Endothelial cell of hepatic sinusoid (primary cell): Measurements from ENCODE around the gene MEIOB.

ENCODE experiments used
- in situ Hi-C: cut with HindIII; loops from 2 replicates; pipeline ENCODE4 v1.10.0; 2017; ENCODE audit warnings: low sequenced_read_pairs

The MEIOB gene

DNA sequence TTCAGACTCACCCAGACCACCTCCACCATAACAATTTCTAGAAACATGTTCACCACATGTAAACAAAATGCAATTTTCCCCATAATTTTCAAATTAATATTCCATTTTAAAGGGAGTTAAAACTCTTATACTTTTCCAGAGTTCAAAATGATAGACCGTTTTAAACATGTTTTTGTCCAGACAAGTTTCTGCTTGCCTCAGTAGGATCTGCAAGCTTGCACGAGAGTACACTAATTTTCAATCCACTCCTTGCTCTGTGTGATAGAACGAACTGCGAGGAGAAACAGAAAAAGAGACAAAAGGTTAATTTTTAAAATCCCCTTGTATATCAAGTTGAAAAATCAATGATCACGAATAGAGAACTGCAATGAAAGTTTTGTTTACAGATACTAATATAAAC is 37.9 kb downstream of the MEIOB start:
- in situ Hi-C loops: no loop called here

DNA sequence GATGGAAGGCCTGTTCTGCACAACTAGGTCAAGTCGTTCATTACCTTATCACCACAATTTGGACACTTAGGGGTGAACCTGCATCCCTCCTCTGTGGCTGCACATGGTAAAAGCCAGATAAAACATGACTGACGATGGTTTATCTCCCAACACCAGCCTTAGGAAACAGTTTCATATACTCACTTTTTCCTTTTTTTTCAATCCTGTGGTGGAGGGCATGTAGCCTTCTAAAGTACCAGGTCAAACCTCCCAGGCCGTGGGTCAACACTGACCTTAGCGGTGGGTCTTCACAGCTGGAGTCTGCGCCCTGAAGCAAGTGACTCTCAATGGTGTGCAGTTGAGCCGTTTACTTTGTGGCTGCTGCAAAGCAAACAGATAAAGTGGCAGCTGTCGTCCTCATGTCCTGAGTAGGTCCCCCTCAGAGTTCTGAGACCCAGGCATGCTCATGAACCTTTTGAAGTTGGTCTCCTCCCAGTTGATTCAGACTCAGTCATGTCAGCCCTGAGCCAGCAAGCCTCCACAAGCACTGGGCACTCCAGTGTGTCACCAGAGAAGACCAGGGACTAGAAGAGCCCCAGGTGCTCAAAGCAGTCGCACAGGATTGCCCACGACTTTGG is 39.0 kb downstream of the MEIOB start:
- in situ Hi-C loops: no loop called here

DNA sequence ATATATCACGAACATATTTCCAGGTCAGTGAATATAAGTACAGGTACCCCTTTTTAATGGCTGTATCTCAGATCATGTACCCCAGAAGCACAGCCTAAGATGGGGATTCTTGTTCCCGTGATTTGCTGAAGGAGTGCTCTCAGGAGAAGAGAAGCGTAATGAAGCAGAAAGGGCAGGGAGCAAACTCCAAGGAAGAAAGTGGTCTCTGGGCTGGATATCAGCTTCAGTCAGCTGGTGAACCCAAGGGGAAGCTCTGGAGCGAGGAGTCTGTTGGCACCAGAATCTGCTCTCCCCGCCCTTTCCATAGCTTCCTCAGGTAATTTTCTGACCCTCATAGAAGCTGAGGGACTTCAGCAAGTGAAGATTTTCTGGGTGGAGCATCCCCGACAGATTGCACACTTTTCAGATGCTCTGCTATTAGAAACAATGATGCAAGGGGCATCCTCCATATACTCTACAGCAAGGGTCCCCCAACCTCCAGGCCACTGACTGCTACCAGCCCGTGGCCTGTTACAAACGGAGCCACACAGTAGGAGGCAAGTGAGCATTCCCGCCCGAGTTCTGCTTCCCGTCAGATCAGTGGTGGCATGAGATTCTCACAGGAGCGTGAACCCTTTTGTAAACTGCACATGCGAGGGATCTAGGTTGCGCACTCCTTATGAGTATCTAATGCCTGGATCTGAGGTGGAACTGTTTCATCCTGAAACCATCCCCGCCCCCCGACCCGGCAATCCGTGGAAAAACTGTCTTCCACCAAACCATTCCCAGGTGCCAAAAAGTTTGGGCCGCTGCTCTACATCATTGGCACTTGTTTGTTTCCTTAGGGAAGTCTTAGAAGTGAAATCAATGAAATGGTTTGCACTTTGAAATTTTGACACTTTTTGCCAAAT is 40.5 kb downstream of the MEIOB start:
- in situ Hi-C loops: no loop called here

DNA sequence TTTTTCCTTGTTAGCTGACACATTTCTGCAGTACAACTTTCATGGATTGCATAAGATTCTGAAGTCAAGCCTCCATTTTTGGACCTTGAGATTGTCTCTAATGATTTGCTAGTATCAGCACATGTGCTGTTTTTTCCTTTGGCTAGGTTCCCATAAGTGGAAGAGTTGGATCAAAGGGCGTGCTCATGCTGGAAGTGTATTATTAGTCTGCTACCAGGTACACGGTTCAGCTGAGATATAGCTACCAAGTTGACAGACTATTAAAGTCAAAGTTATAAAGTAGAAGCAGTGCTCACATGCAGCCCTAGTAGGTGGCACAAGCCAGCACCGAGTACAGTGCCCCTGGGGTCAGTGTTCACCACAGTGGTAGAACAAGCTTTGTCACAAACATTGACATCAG is 41.8 kb downstream of the MEIOB start:
- in situ Hi-C loops: no loop called here

DNA sequence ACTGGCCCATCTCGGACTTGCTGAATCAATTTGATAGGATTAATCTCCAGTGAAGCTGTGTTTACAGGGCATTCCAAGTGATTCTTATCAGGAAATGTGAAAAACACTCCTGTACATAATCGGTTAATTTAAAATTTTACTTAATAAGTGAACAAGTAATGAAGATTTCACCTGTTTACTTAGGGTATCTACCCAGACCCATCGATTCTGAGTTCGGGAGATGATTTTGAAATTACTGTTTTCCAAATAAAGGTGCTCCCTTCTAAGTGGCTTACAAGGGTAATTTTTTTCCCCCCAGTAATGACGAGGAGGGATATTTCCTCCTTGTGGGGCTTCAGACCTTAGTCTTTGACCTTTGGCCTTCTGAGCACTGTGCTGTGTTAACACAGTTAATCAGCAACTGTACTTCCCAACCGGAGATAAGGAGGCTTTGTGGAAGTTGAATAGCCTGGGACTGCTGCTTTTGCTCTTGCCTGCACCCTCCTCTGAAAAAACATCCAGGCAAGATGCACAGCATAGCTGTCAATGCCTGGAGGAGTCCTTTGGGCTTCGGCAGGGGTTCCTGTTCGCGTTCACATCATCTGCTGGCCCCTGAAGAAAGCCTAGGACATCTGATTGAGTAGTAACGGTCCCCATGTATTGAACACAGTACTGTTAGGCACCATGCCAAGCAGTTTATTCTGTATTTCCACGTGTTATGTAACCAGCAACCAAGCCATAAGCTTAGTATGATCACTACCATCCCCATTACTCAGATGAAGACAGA is 43.1 kb downstream of the MEIOB start:
- in situ Hi-C loops: no loop called here

DNA sequence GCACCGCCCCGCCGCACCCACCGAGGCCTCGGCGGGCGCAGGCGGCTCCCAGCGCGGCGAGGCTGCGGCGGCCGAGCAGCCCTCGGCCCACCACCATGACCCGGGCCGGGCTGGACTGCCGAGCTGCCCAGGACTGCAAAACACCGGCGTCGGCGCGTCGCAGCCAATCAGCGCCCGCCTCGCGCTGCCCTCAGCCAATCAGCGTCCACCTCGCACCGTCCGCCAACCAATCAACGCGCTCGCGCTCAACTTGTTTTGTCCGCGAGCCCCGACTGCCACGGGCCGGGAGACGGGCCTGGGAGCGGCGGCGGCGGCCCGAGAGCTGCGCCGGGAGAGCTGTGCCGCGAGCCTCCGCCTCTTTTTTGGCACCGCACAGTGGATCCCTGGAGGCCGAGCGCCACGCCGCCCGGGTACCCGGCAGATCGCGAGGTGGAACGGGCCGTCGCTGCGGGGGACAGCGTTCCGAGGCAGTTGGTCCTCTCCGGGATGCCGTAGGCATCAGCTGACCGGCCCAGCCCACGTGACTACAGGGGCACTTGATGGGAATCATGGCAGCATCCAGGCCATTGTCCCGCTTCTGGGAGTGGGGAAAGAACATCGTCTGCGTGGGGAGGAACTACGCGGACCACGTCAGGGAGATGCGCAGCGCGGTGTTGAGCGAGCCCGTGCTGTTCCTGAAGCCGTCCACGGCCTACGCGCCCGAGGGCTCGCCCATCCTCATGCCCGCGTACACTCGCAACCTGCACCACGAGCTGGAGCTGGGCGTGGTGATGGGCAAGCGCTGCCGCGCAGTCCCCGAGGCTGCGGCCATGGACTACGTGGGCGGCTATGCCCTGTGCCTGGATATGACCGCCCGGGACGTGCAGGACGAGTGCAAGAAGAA is 45.0 kb downstream of the MEIOB start, which contains the start of the genes FAHD1 and HAGH:
Gene FAHD1, plus strand, starts transcription at position 516 of the 883 bp plus-strand sequence. Its CDS starts 33 bp downstream, at position 549.
Gene HAGH, minus strand, starts transcription at position 135 of the 883 bp plus-strand sequence. Its CDS starts 38 bp downstream, at position 97.
- in situ Hi-C loops: no loop called here

DNA sequence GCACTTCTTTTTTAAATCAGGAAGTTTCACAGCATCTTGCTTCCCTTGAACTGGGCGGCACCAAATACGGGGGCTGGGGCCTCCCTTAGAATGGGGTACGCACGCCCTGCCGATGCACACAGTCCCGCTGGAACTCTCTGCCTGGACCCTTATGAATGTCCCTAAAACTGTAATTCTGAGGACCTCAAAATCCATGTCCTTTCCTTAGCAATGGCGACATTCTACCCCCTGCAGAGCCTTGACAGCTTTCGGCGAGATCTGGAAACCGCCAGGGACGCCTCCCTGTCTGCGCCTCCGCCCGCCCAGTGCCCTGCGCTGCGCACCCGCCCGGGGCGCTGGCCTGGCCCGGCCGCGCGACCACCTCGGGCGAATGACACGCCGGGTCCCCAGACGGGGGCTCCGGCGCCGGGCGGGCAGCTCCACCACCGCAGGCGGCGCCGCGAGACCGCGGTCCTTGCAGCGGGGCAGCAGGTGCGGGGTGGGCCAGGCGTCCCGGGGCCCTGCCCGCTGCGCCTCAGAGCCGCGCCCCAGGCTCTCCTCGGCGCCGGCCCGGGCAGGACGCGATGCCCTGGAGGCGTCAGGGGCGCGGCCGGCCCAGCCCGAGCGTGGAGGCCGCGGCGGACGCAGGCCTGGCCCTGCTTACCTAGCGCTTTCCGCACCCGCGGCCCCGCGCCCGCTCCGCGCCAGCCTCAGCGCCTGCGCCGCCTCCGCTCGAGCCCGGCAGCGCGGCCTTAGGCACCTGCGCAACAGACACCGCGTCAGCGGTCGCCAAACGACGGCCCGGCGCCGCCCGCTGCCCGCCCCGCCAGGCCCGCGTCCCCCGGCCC is 45.9 kb downstream of the MEIOB start:
- in situ Hi-C loops: no loop called here

DNA sequence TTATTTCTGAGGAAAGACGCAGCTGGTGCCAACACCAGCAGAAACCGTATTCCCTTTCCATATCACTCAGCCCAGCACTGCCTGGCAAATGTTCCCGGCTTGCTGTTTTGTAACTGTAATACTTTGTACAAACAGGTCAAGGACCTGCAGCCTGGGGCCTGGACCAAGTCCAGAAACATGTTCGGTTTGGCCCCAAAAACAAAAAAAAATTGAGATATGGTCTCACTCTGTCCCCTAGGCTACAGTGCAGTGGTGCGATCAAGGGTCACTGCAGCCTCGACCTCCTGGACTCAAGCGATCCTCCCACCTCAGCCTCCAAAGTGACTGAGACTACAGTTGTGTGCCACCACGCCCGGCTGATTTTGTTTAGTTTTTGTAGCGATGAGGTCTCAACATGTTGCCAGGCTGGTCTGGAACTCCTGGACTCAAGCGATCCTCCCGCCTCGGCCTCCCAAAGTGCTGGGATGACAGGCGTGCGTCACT is 46.5 kb downstream of the MEIOB start:
- in situ Hi-C loops: no loop called here

DNA sequence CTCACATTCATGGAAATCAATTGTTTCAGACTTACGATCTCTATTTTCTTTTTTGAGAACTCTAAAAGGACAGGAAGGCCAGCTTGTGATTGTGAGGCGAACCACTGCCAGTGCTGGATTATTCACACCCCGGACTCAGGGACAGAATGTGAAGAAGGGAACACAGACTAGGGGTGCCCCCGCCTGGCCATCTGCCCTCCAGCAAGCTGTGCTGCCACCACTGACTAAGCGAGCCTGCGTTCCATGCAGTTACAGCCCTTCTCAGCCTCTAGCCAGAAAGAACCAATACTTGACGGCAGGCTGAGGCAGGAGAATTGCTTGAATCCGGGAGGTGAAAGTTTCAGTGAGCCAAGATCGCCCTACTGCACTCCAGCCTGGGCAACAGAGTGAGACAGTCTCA is 48.1 kb downstream of the MEIOB start:
- in situ Hi-C loops: no loop called here

DNA sequence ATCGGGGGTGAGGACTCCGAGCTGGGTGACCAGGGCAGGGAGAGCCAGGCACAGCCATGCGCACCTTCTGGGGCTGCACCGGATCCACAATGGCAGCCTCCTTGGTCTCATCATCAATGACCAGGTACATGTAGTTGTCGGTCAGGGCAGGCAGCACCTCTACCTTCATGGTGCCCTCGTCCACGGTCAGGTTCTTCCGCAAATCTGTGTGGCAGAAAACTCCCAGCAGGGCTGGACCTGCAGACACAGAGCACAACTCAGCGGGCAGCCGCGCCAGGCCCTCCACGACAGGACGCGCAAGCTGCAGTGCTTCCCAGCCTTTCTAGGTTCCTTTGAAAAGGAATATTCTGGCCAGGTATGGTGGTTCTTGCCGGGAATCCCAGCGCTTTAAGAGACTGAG is 49.2 kb downstream of the MEIOB start:
- in situ Hi-C loops: no loop called here

DNA sequence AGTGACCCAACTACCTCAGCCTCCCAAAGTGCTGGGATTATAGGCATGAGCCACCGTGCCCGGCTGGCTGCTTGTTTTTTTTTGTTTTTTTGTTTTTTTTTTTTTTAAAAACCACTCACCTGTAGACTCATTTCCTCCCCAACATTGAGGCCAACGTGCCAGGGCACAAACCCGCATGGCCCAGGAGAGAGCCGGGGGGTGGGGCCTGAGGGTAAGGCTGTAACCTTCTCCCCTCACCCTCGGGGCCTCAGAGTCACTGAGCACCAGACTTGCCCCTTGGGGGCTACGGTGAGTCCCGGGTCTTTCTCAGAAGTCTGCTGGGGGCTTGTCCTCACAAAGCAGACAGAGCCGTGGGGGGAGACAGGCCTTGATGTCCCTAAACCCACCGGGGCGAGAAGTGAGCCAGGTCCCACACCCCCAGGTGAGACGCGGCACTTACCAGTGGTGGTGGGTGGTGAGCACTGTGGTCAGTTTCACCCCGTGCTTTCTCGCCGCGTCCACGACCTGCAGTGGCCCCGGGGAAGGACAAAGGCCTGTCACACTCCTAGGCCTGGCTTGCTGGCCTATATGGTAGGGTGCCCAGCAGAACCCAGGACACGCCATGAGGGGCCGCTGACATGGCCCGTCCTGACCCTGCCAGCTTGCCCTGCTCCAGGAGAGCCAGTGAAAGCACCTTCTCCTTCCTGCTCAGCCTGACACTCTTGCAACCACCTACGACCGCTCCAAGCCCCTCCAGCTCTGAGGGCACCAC is 49.9 kb downstream of the MEIOB start:
- in situ Hi-C loops: no loop called here

DNA sequence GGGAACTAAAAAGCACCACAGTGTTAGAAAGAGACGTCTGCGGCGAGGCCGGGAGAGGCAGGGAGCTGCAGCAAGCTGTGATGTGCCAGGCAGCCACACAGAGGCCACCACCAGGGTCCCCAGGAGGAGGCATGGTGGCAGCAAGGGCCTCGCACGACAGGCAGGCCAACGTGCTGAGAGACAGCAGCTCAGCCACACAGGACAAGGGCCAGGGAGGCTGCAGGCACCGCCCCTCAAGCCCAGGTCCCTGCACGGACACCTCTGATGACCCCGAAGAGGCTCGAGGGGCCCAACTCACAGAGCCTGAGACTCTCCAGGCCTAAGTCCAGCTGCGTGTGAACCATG is 51.0 kb downstream of the MEIOB start:
- in situ Hi-C loops: no loop called here

DNA sequence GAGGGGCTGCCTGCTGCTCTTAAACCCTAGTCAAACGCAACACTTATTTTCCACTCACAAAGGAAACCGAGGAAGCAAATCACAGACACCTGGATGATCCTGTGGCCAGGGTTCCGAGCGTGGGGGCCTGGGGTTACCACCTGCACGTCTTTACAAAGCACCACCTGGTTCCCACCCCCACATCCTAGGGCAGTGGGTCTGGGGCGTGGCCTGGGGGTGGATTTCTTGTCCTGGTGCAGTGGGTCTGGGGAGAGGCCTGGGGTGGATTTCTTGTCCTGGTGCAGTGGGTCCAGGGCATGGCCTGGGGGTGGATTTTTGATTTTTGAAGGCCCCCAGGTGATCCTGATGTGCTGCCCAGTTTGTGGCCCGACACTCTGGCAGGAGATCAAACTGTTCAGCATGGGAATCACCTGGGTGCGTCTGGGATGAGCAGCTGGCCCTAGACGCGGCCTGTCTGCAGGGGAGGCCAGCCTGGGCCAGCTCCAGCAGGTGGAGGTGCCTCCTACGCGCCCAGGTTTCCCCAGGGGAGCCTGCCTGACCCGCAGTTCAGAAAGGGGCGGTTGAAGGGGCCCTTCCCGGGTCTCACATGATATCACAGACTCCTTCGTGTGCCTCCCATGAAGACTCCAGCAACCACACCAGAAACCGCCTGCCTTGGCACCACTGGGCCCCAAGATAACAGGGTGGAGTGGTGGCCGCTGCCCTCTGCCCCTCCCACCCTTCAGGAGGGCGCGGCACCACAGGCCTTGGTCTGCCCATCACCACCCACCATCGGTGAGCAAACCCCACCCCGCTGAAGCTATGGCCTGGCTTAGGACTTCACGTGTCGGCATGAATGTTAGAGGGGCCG is 51.6 kb downstream of the MEIOB start:
- in situ Hi-C loops: no loop called here

DNA sequence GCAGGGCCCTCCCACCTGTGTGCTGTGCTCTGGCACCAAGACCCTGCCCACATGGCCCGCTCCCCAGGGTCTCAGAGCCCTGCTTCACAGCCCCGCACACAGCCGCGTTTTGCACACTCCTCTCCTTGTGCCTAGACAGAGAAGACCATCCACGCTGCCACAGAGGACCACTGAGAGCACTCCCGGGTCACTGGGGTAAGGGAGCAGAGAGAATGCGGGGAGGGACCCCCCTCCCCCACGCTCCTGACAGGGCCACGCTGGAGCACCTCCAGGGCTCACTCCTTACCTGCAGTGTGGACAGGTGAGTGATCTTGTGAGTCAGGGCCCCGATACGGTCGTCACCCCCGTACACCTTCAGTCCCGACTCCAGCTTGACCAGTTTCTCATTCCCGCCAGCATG is 52.4 kb downstream of the MEIOB start:
- in situ Hi-C loops: no loop called here

DNA sequence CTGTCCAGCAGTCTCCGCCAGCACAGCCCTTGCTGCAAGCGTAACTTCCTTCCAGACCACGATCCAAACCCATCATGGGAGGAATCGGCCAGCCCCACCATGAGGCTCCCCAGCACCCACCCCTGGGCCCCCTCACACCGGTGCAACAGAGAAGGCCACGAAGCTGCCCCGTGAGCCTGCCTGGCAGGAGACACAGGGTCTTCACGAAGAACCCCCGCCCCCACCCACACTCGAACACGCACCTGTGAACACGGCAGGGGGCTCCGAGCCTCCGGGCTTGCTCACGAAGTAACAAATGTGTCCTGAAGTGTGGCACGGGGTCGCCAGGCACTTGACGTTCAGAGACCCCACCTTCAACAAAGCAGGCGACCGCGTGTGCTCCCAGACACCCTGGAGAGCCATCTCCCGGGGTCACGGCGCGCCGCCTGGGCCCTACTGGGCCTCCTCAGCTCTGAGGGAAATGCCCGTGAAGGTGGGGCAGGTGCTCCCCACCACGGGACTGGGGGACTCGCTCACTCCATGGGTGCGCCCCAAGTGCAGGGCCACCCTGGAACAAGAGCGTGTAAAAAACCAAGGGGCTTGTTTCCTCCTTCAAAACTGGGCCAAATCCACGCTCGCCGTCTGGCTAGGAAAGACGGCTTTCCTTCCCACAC is 53.0 kb downstream of the MEIOB start:
- in situ Hi-C loops: no loop called here

DNA sequence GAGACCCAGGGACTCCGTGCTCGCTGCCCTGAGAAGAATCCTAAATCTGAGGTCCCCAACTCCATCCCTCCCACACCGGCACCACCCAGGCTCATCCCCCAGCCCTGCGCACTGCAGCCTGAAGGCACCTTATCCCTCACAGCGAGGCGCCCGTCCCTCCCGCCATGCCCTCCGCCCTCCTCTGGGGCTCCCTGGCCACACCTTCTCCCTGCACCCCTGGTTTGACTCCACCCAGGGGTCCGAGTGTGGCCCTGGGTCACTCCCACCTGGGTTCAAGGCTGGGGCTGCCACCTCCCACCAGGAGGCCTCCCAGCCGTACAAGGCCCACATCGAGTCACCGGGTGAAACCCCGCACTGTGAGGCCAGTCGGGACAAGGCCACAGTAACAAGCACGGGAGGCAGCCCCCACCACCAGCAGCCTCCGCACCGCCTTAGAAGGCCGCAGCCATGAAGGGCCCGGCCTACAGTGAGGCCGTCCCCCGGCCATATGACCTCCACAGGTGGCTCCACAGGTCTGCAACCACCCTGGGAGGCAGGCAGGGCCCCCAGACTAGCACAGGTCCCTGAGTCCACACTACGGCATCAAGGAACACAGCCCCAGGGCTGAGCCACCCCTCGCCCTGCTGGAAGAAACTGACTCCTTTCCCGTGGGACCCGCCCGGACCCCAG is 53.6 kb downstream of the MEIOB start:
- in situ Hi-C loops: no loop called here

DNA sequence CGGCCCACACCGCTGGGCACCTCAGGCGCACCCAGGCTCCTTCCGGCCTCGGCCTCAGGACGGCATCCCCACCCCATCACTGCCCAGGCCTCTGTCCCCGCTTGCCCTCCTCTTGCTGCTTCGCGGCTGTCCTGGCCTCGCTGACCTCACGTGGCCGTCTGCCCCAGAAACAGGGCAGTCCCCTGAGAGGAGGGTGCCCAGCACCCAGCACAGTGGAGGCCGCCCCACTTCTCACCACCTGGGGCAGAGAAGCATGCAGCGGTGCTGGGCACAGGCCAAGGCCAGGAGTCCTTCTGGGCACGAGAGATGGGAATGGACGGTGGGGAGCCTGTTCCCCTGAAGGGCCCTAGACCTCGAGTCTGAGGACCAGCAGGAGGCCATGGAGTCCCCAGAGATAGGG is 54.2 kb downstream of the MEIOB start:
- in situ Hi-C loops: no loop called here
